GM12865 (cell line): ENCODE results near the gene PRKAR1B.

Experiments used
- DNase-seq: peaks from one replicate; pipeline ENCODE4 v3.0.0; 2010; ENCODE audit warnings: low read depth
- H3K4me3 ChIP-seq: 2 replicates; pipeline ENCODE4 v1.5.1; 2011; ENCODE audit warnings: mild to moderate bottlenecking, low read depth, low read length, control low read depth
- CTCF ChIP-seq: IDR thresholded peaks from 2 replicates; pipeline ENCODE4 v1.5.1; 2011; ENCODE audit warnings: low read length, control low read depth, low read depth, inconsistent platforms; ENCODE audit not compliant: insufficient read depth; ENCODE audit errors: missing control alignments

The PRKAR1B gene

GRCh38 chr7:674454-675410 lies 52.3 kb downstream of the PRKAR1B start:
- no peak overlapping the region for H3K4me3 ChIP-seq
- no peak for TF ChIP-seq CTCF
- no peak for DNase-seq

DNA sequence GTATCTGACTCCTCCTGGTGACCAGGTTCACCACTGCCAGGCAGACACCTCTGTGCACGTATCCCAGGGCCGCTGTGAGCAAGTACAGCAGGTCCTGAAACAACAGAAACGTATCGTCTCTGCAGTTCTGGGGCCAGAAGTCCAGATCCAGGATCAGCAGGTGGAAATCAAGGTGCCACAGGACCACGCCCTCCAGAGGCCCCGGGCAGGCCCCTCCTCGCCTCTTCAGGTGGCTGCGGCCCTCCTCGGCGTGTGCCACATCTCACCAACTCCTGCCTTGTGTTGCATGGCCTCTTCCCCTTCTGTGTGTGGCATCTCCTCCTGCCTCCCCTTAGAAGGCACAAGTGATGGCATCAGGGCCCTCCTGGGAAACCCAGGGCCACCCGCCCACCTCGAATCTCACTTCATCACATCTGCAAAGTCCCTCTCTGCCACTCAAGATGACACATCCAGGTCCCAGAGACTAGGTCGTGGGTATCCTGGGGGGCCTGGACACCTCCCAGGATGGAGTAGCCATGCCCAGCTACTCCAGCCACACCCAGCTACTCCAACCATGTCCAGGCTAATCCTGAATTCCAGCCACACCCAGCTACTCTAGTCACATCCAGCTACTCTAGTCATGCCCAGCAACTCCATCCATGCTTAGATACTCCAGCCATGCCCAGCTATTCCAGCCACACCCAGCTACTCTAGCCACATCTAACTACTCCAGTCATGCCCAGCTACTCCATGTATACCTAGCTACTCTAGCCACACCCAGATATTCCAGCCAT lies 53.2 kb downstream of the PRKAR1B start:
- DNase-seq: no peak
- no peak overlapping the region for H3K4me3 ChIP-seq
- TF ChIP-seq CTCF: no peak

DNA sequence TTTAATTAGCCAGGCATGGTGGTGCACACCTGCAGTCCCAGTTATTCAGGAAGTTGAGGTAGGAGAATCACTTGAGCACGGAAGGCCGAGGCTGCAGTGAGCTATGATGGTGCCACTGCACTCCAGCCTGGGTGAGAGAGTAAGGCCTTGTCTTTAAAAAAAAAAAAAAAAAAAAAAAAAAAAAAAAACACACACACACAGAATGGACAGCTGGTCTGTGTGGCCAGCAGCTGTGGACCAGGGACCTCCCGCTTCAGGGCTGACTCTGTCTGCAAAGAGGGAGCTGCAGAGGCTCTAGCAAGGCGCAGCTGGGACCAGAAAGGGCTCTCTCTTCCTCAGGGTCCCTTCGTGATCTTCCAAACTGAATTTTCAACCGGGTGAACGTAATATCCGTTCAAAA lies 54.2 kb downstream of the PRKAR1B start:
- DNase-seq: no peak
- no peak for TF ChIP-seq CTCF
- H3K4me3 ChIP-seq: no peak overlapping the region

GRCh38 chr7:671415-672042 lies 55.6 kb downstream of the PRKAR1B start:
- no peak for DNase-seq
- no peak overlapping the region for H3K4me3 ChIP-seq
- TF ChIP-seq CTCF: no peak

DNA sequence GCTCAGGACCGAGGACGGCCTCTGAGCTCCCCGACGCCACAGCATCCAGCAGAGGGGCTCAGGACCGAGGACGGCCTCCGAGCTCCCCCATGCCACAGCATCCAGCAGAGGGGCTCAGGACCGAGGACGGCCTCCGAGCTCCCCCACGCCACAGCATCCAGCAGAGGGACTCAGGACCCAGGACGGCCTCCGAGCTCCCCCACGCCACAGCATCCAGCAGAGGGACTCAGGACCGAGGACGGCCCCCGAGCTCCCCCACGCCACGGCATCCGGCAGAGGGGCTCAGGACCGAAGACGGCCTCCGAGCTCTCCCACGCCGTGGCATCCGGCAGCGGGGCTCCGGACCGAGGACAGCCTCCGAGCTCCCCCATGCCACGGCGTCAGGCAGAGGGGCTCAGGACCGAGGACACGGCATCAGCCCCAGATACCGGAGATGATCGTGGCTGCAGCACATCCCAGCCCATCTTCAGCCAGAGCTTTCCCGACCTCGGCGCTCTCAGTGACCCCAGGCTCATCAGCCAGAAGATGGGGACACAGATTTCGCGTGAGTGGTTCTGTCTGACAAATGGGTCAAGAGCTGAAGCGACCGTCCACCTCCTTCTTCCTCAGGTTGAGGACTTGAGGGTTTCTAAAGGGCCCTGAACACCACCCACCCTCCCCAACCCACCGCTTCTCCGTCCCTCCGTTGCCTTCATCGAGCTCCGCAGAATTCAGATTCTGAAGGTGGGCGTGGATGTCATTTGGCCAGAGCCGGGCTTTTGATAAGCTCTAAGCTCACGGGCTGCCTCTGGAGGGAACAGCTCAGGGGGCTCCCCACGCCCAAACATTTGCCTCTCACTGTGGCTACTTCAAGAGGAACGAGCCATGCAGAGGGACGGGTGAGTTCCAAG lies 56.3 kb downstream of the PRKAR1B start:
- no peak overlapping the region for H3K4me3 ChIP-seq
- no peak for TF ChIP-seq CTCF
- DNase-seq: no peak

DNA sequence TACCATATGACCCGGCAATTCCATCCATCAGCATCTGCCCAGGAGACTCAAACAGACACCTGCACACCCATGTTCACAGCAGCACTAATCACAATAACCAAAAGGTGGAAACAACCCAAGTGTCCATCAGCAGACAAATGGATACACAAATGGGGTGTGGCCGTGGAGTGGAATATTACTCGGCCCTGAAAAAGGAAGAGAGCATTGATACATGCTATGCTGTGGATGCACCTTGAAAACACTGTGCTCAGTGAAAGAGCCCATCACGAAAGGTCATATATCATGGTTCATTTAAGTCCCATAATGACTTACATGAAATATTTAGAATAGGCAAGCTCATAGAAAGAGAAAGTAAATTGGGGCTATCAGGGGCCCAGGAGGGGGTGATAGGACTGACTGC lies 58.1 kb downstream of the PRKAR1B start:
- H3K4me3 ChIP-seq: no peak overlapping the region
- no peak for DNase-seq
- TF ChIP-seq CTCF: no peak
